Measurements from ENCODE around the gene ACADS. TPM values are rescaled to one million over a fixed set of nuclear protein-coding genes. Genes with fewer than 3 reads are reported as not detected.

The ACADS gene
- total RNA-seq, 1 donor = 10.5 TPM

DNA sequence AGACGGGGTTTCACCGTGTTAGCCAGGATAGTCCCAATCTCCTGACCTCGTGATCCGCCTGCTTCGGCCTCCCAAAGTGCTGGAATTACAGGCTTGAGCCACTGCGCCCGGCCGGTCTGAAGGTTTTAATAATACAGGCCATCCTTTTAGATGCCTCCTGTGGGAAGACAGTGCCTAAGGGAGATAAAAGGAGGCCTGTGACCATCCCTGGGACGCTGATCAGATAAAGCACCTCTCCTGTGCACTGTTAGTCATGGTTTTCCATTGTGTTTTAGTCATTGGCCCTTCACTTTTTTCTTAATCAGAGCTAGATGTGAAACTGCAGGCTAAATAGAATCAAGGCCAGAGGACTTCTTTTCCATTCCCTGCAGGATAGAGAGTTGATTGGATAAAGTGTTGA is 7.6 kb upstream of the ACADS start:
- no peak overlapping the region for H3K4me3 ChIP-seq (ENCODE audit: insufficient read depth, low read length)
- H3K36me3 ChIP-seq (ENCODE audit: insufficient read depth, low read length) = peaks cover 69% of the 10 kb centered on the region
- peaks cover 16% of the 10 kb centered on the region for H4K20me1 ChIP-seq (ENCODE audit: insufficient read depth, low read length)
- TF ChIP-seq CTCF (IDR thresholded peaks at IDR 0.05; ENCODE audit: extremely low read depth, low read depth, low read length) = no peak
- no peak overlapping the region for H2AFZ ChIP-seq (ENCODE audit: low read length)
- H3K9me3 ChIP-seq (ENCODE audit: low read depth, low read length) = no peaks in the 10 kb centered on the region
- H3K27ac ChIP-seq (ENCODE audit: low read depth, low read length) = no peak overlapping the region
- H3K27me3 ChIP-seq (ENCODE audit: insufficient read depth, low read length) = no peaks in the 10 kb centered on the region
- H3K79me2 ChIP-seq (ENCODE audit: insufficient read depth, low read length) = peaks cover 15% of the 10 kb centered on the region
- DNase-seq (ENCODE audit: insufficient read length, low spot score, missing footprints) = no peak
- H3K4me2 ChIP-seq (ENCODE audit: insufficient read depth, low read length) = no peak overlapping the region
- peaks cover 13% of the 10 kb centered on the region for H3K4me1 ChIP-seq (ENCODE audit: insufficient read depth, low read length)

DNA sequence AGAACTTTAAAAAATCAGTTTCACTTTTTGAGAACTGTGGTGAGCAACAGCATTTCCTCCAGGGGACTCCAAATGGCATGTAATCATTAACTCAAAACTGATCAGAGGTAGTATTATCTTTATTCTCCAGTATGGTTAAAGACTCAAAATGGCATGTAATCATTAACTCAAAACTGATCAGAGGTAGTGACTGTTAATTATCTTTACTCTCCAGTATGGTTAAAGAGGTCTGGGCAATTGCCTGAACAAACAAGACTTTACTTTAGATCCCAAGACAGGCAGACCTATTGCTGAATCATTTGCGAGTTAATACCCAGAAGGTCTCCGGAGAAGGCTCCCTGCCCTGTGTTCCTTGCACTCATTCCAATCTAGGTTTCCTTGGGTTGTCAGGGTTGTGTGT is 6.6 kb upstream of the ACADS start:
- H3K4me1 ChIP-seq (ENCODE audit: insufficient read depth, low read length) = peaks cover 13% of the 10 kb centered on the region
- H3K27me3 ChIP-seq (ENCODE audit: insufficient read depth, low read length) = no peaks in the 10 kb centered on the region
- no peak overlapping the region for H3K4me3 ChIP-seq (ENCODE audit: insufficient read depth, low read length)
- H3K79me2 ChIP-seq (ENCODE audit: insufficient read depth, low read length) = peaks cover 15% of the 10 kb centered on the region
- TF ChIP-seq CTCF (IDR thresholded peaks at IDR 0.05; ENCODE audit: extremely low read depth, low read depth, low read length) = no peak
- H3K27ac ChIP-seq (ENCODE audit: low read depth, low read length) = no peak overlapping the region
- no peak overlapping the region for H2AFZ ChIP-seq (ENCODE audit: low read length)
- H3K36me3 ChIP-seq (ENCODE audit: insufficient read depth, low read length) = peaks cover 74% of the 10 kb centered on the region
- no peak for DNase-seq (ENCODE audit: insufficient read length, low spot score, missing footprints)
- no peak overlapping the region for H3K4me2 ChIP-seq (ENCODE audit: insufficient read depth, low read length)
- peaks cover 14% of the 10 kb centered on the region for H4K20me1 ChIP-seq (ENCODE audit: insufficient read depth, low read length)
- no peaks in the 10 kb centered on the region for H3K9me3 ChIP-seq (ENCODE audit: low read depth, low read length)

- Histone ChIP-seq H3K4me3 (ENCODE audit: insufficient read depth, low read length) (no peak overlapping the region), H4K20me1 (ENCODE audit: insufficient read depth, low read length) (peaks cover 13% of the 10 kb centered on the region), H3K27ac (ENCODE audit: low read depth, low read length) (no peak overlapping the region), H3K9me3 (ENCODE audit: low read depth, low read length) (no peaks in the 10 kb centered on the region), H3K4me1 (ENCODE audit: insufficient read depth, low read length) (peaks cover 13% of the 10 kb centered on the region), H2AFZ (ENCODE audit: low read length) (no peak overlapping the region), H3K36me3 (ENCODE audit: insufficient read depth, low read length) (peaks cover 76% of the 10 kb centered on the region), H3K79me2 (ENCODE audit: insufficient read depth, low read length) (peaks cover 14% of the 10 kb centered on the region), H3K27me3 (ENCODE audit: insufficient read depth, low read length) (no peaks in the 10 kb centered on the region), H3K4me2 (ENCODE audit: insufficient read depth, low read length) (no peak overlapping the region)
- no peak for DNase-seq (ENCODE audit: insufficient read length, low spot score, missing footprints)
- no peak for TF ChIP-seq CTCF (IDR thresholded peaks at IDR 0.05; ENCODE audit: extremely low read depth, low read depth, low read length)
Observed at GRCh38 chr12:120719496-120720233, 6.0 kb upstream of the ACADS start.

DNA sequence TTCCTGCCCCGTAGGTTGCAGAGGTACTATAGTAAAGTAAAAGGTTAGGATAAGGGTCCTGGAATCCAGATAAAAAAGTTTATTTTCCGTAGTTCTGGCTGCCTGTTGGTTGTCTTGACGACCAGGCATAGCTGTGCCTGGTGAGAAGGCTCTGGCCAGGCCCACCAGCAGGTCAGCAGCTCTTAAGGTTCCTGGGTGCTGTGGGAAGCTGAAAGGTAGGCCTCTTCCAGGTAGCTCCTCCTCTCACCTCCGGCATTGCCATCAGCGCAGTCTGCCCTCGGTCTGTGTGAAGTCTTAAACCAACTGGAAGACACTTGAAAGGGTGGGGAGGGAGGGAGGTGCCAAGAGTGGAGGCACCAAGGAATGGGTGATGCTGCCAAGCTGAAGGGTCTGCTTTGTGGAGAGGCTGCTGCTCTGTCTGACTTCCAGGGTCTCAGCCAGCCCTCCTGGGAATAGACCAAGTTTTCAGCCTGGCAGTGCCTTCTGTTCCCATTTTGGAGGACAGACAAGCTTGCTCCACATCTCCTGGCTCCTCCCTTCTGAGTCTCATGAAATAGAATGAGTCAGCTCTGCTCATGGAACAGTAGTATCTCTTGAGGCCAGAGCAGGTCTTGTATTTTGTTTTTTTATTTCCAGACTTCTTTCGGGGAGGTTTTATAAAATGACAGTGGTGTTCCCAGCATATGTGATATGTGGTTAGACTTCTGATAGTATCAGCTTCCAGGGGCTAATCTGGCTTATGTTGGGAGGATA is 5.2 kb upstream of the ACADS start:
- H3K79me2 ChIP-seq (ENCODE audit: insufficient read depth, low read length) = peaks cover 10% of the 10 kb centered on the region
- no peak overlapping the region for H2AFZ ChIP-seq (ENCODE audit: low read length)
- peaks cover 69% of the 10 kb centered on the region for H3K36me3 ChIP-seq (ENCODE audit: insufficient read depth, low read length)
- H3K27ac ChIP-seq (ENCODE audit: low read depth, low read length) = peak overlapping the region; percentile 34
- no peak overlapping the region for H3K4me3 ChIP-seq (ENCODE audit: insufficient read depth, low read length)
- peak; percentile 93 for DNase-seq (ENCODE audit: insufficient read length, low spot score, missing footprints)
- peaks cover 13% of the 10 kb centered on the region for H4K20me1 ChIP-seq (ENCODE audit: insufficient read depth, low read length)
- no peaks in the 10 kb centered on the region for H3K9me3 ChIP-seq (ENCODE audit: low read depth, low read length)
- no peak overlapping the region for H3K4me2 ChIP-seq (ENCODE audit: insufficient read depth, low read length)
- no peaks in the 10 kb centered on the region for H3K27me3 ChIP-seq (ENCODE audit: insufficient read depth, low read length)
- peaks cover 19% of the 10 kb centered on the region for H3K4me1 ChIP-seq (ENCODE audit: insufficient read depth, low read length)
- TF ChIP-seq CTCF (IDR thresholded peaks at IDR 0.05; ENCODE audit: extremely low read depth, low read depth, low read length) = no peak
